GM12878 (cell line): ENCODE results near the gene IGF2BP2. TPM values are rescaled to one million over a fixed set of nuclear protein-coding genes. Genes with fewer than 3 reads are reported as not detected.

Experiments
- BCL3 ChIP-seq: IDR thresholded peaks from 2 replicates; pipeline ENCODE4 v1.6.1; 2011; ENCODE audit warnings: borderline replicate concordance, low read depth, mild to moderate bottlenecking, moderate library complexity, low read length; ENCODE audit not compliant: insufficient read depth, poor library complexity, severe bottlenecking
- CBX3 ChIP-seq: fragments of 200-600 bp; sonication (generic); IDR thresholded peaks from 2 replicates; pipeline ENCODE4 v1.6.1; 2016; ENCODE audit warnings: low read depth, borderline replicate concordance
- EED ChIP-seq: sonication (generic); IDR thresholded peaks from 2 replicates; pipeline ENCODE4 v1.6.1; 2016; ENCODE audit warnings: antibody characterized with exemption, low read depth
- JUND ChIP-seq: IDR thresholded peaks from 2 replicates; pipeline ENCODE4 v1.6.1; 2012; ENCODE audit warnings: low read depth, mild to moderate bottlenecking, low read length, improper control_type of control experiment, moderate library complexity
- MXI1 ChIP-seq: fragments of 150-350 bp; IDR thresholded peaks from 2 replicates; pipeline ENCODE4 v1.6.1; 2011; ENCODE audit warnings: low read depth, mild to moderate bottlenecking, inconsistent platforms, low read length, improper control_type of control experiment
- NFXL1 ChIP-seq: fragments of 450-650 bp; IDR thresholded peaks from 2 replicates; pipeline ENCODE4 v1.6.1; 2017; ENCODE audit warnings: antibody characterized with exemption, mild to moderate bottlenecking, borderline replicate concordance
- PAX5 ChIP-seq: IDR thresholded peaks from 2 replicates; pipeline ENCODE4 v1.6.1; 2011; ENCODE audit warnings: low read depth, low read length, borderline replicate concordance
- REST ChIP-seq: IDR thresholded peaks from 2 replicates; pipeline ENCODE4 v1.6.1; 2012; ENCODE audit warnings: mild to moderate bottlenecking, low read depth, low read length
- SMARCA5 ChIP-seq: fragments of 450-650 bp; IDR thresholded peaks from 2 replicates; pipeline ENCODE4 v1.6.1; 2017; ENCODE audit warnings: mild to moderate bottlenecking
- SP1 ChIP-seq: IDR thresholded peaks from one replicate; pipeline ENCODE4 v1.6.1; 2011; ENCODE audit warnings: low read depth, low read length
- TAF1 ChIP-seq: IDR thresholded peaks from 2 replicates; pipeline ENCODE4 v1.6.1; 2011; ENCODE audit warnings: mild to moderate bottlenecking, low read depth, low read length, borderline replicate concordance
- ZBTB33 ChIP-seq: fragments of 450-650 bp; IDR thresholded peaks from 2 replicates; pipeline ENCODE4 v1.6.1; 2017; ENCODE audit warnings: mild to moderate bottlenecking
- polyA plus RNA-seq, 11 experiments: library from polyadenylated mRNA; depleted of rRNA in 4 of 11; unstranded in 6 of 11; stranded (reverse) in 5 of 11; fragments of >200 nt; fragmentation: Nextera tagmentation in 4 of 11; fragmentation: Illumina TruSeq in 1 of 11; extraction: Ambion mirVana in 4 of 11; extraction: Trizol in 1 of 11; gene quantifications; 1 replicate in 1 of 11; 2 replicates in 10 of 11; pipeline versions ENCODE4 v1.2.1 to v1.2.3, GENCODE V29; 2011 to 2016; ENCODE audit warnings: inconsistent platforms in 2 of 11, missing spikeins in 2 of 11, low read depth in 1 of 11
- total RNA-seq, 4 experiments: library from RNA; depleted of rRNA in 3 of 4; stranded (reverse); fragments of >200 nt in 3 of 4; fragmentation: Illumina TruSeq in 1 of 4; extraction: Trizol in 1 of 4; gene quantifications; 2 replicates each; pipeline versions ENCODE4 v1.2.1 to v1.2.3, GENCODE V29; 2013 to 2021

The IGF2BP2 gene
- total and polyA plus RNA-seq, 10 of the 15 experiments (the other 5 are each of a cell fraction or from before 2014, with no cell fraction given): 0.25 to 0.72 TPM; not detected in 8

GRCh38 chr3:185741586-185741985 is 83.3 kb downstream of the IGF2BP2 start (continued):
- TF ChIP-seq REST (no peak), NFXL1 (no peak), SP1 (no peak), MXI1 (no peak), JUND (no peak), PAX5 (no peak), ZBTB33 (no peak), SMARCA5 (no peak), CBX3 (no peak), EED (no peak), BCL3 (no peak), TAF1 (no peak)
